Central memory CD8-positive, alpha-beta T cell (primary cell): ENCODE results near the gene BAIAP2.

Experiments
- ATAC-seq: fragments of 150-1000 bp; cut with Tn5 transposase; replicated peaks from 2 replicates; pipeline ENCODE4 v1.10.0; 2022; ENCODE audit warnings: mild to moderate bottlenecking, moderate FRiP score, moderate number of reproducible peaks; ENCODE audit not compliant: poor library complexity, severe bottlenecking; ENCODE audit errors: extremely low read depth
- DNase-seq, 2 donors: peaks; one replicate each; pipeline ENCODE4 v3.0.0; 2021; ENCODE audit warnings: low spot score in 2 of 2
- H3K27ac Mint-ChIP-seq: one replicate; pipeline ENCODE4 v1.8.0; 2022; ENCODE audit warnings: low read depth, mild to moderate bottlenecking, moderate library complexity, mixed read lengths
- H3K27me3 Mint-ChIP-seq: one replicate; pipeline ENCODE4 v1.8.0; 2022; ENCODE audit warnings: mixed read lengths
- H3K36me3 Mint-ChIP-seq: one replicate; pipeline ENCODE4 v1.8.0; 2022; ENCODE audit warnings: mild to moderate bottlenecking, moderate library complexity, mixed read lengths; ENCODE audit not compliant: insufficient read depth
- H3K4me1 Mint-ChIP-seq: one replicate; pipeline ENCODE4 v1.8.0; 2022; ENCODE audit warnings: mixed read lengths
- H3K4me3 Mint-ChIP-seq: one replicate; pipeline ENCODE4 v1.8.0; 2022; ENCODE audit warnings: mild to moderate bottlenecking, moderate library complexity, mixed read lengths
- H3K9me3 Mint-ChIP-seq: one replicate; pipeline ENCODE4 v1.8.0; 2022; ENCODE audit warnings: mixed read lengths

BAIAP2 gene

DNA sequence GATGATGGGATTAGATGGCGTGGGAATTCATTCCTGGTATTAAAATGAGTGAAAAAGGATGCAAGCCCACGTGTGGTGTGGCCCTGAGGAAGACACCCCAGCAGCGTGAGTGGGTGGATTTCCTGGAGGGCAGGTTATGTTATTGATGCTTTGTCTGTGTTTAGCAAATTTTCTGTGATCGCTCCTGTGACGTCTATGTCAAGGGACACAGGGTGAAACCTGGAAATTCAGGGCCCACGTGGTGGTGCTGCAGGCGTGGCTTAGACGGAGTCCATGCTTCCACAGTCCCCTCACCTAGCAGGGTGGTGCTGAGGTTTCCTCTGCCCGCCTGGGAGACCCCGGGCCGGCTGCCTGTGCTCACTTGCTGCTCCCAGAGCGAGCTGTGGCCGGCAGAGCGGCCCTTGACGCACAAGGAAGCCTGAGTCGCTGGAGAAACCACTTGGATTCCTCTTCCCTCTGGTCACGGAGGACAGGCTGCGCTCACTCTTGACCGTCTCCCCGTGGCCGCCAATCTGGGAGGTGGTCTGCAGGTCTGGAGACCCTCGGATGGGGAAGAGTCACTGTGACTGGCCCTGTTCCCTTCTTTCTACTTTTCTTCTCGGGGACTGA, 23.4 kb downstream of the BAIAP2 start:
- H3K27me3 Mint-ChIP-seq, result no peaks in the 10 kb centered on the region
- H3K9me3 Mint-ChIP-seq, result no peaks in the 10 kb centered on the region
- ATAC-seq (no peak), DNase-seq (no peak)
- no peaks in the 10 kb centered on the region for H3K4me1 Mint-ChIP-seq
- no peak overlapping the region for H3K4me3 Mint-ChIP-seq
- no peak overlapping the region for H3K27ac Mint-ChIP-seq
- H3K36me3 Mint-ChIP-seq, result peaks cover 4% of the 10 kb centered on the region

DNA sequence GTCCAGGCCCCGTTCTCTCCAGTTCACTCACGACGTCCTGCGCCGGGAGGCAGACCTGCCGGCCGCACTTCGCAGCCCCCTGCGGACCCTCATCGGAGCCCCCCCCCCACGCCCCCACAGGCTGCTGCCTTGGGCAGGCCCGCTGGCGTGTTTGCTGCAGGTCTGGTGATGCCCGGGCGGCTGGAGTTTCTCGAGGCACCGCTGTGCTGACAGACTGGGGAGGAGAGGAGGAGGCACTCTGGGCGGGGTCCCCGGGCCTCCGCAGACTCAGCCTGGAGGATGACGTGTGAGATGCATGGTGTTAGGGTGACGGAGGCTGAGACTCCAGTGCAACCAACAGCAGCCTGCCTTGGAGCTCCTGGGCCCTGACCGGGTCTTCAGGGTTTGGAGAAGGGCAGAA, 24.1 kb downstream of the BAIAP2 start:
- Mint-ChIP-seq H3K36me3 (peaks cover 4% of the 10 kb centered on the region), H3K27me3 (no peaks in the 10 kb centered on the region), H3K4me1 (no peaks in the 10 kb centered on the region), H3K9me3 (no peaks in the 10 kb centered on the region), H3K27ac (no peak overlapping the region), H3K4me3 (no peak overlapping the region)
- no peak for ATAC-seq
- DNase-seq, result no peak

DNA sequence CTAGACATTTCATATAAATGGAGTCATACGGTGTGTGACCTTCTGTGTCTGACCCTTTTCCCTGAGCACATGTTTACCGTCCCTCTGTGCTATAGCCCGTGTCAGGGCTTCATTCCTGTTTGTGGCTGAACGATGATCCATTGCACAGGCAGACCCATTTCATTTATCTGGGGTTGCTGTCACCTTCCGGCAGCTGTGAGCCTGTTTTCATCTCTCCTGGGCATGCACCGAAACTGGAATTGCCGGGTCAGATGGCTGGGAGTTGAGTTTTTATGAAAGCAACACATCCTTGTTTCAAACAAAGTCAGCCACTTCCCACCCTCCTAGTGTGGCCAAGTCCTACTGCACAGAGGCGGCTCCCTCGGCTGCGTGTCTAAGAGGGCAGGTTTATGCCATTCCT, 25.5 kb downstream of the BAIAP2 start:
- ATAC-seq (no peak), DNase-seq (no peak)
- no peak overlapping the region for H3K4me3 Mint-ChIP-seq
- H3K4me1 Mint-ChIP-seq, result no peaks in the 10 kb centered on the region
- no peaks in the 10 kb centered on the region for H3K9me3 Mint-ChIP-seq
- H3K27ac Mint-ChIP-seq, result no peak overlapping the region
- H3K27me3 Mint-ChIP-seq, result no peaks in the 10 kb centered on the region
- peaks cover 3% of the 10 kb centered on the region for H3K36me3 Mint-ChIP-seq

DNA sequence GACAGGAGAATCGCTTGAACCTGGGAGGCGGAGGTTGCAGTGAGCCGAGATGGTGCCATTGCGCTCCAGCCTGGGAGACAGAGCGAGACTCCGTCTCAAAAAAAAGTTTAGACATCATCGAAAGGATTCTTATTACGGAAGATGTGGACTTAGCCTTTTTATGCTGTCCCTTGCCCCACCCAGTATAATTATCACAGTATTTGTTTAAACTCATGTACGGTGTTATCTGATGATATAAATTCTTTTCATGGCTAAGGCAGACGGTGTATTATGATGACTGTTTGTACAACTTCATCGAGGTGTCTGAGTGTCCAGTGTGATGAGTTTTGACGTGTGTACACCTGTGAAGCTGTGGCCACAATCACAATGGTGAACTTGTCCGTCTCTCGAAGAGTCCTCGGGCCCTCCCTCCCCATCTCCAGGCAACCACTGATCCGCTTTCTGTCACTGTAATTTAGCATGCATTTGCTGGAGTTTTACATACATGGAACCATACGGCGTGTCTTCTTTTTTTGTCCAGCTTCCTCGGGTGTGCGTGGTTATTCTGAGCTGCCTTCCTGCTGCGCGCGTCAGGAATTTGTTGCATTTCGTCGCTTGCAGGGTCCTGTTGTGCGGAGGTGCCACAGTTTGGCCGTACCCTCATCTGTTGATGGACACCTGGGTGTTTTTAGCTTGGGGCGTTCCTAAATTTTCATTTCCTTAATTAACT, 26.2 kb downstream of the BAIAP2 start:
- H3K27me3 Mint-ChIP-seq, result no peaks in the 10 kb centered on the region
- H3K4me3 Mint-ChIP-seq, result no peak overlapping the region

DNA sequence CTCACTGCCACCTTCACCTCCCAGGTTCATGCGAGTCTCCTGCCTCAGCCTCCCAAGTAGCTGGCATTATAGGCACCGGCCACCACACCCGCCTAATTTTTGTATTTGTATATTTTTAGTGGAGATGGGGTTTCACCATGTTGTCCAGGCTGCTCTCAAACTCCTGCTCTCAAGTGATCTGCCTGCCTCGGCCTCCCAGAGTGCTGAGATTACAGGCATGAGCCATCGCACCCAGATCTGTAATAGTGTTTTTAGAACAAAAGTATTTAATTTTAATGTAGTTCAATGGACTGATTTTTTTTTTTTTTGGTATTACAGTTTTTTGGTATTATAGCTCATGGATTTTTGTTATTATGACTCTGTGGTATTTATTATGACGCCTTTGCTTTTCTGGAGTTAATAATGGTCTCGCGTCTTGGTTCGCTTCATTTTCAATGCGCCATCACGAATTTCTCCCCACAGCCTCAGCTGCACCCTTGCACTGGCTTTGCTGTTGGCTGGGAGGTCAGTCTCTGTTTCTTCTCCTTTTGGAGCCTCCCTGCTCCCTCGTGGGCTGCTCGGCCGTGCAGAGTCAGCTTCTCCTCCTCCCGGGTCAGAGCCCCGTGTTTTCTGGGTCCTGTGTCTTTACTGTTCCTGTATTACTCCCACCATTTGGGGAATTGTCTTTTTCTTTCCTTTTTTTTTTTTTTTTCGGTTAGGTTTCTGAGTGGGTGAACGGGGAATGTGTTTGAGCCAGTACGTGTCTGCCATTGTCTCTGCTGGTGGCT, 27.2 kb downstream of the BAIAP2 start:
- ATAC-seq (no peak), DNase-seq (no peak)
- no peaks in the 10 kb centered on the region for H3K4me1 Mint-ChIP-seq
- peaks cover 3% of the 10 kb centered on the region for H3K36me3 Mint-ChIP-seq
- no peaks in the 10 kb centered on the region for H3K27me3 Mint-ChIP-seq
- no peaks in the 10 kb centered on the region for H3K9me3 Mint-ChIP-seq
- no peak overlapping the region for H3K27ac Mint-ChIP-seq
- no peak overlapping the region for H3K4me3 Mint-ChIP-seq

More for the DNA sequence above, 26.2 kb downstream of the BAIAP2 start:
- no peak for ATAC-seq
- Mint-ChIP-seq H3K27ac (no peak overlapping the region), H3K36me3 (peaks cover 3% of the 10 kb centered on the region), H3K4me1 (no peaks in the 10 kb centered on the region), H3K9me3 (no peaks in the 10 kb centered on the region)
- DNase-seq, result no peak

DNA sequence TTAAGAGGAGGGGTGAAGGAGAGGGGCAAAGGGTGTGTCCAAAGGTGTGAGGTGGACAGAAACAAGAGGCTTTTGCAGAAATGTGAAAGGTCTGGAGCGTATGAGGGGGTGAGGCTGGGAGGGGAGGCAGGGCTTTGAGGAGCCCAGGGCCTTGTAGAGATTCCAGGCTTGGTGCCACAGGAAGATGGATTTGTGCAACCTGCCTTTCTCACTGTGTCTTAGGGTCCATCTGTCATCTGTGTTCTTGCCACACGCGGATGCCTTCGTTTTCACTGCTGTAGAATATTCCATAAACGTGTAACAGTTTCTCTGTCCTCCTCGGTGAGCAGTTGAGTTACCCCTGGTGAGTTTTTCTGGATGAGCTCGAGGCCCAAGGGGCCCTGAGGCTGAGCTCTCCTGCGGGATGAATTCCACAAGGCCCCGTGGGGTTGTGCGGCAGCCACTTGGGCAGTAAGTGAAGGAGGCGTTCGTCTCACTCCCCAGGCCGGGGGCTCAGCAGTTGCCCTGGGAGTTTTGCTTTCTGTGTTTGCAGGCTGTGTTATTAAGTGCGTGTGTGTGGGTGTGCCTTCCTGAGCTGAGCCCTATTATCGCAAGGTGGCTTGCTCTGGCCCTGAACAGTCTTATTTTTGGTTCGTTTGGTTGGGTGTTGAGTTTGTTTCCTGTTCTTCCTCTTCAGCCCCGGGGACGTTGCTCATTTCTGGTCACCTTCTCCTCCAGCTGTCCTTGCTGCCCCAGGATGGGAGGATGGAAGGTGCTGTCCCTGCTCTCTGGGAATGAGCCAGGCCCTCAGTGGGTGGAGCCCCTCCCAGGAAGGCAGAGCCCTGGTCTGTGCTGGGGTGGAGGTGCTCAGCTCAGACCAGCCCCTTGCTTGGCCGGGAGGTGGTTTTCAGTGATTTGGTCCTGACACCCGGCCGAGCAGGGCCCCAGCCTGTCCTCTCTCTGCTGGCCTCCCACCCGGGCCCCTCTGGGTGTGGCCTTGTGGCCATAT, 28.4 kb downstream of the BAIAP2 start:
- no peak for ATAC-seq
- Mint-ChIP-seq H3K9me3 (no peaks in the 10 kb centered on the region), H3K4me1 (no peaks in the 10 kb centered on the region), H3K27ac (no peak overlapping the region), H3K27me3 (no peaks in the 10 kb centered on the region), H3K4me3 (no peak overlapping the region), H3K36me3 (peaks cover 2% of the 10 kb centered on the region)
- no peak for DNase-seq

DNA sequence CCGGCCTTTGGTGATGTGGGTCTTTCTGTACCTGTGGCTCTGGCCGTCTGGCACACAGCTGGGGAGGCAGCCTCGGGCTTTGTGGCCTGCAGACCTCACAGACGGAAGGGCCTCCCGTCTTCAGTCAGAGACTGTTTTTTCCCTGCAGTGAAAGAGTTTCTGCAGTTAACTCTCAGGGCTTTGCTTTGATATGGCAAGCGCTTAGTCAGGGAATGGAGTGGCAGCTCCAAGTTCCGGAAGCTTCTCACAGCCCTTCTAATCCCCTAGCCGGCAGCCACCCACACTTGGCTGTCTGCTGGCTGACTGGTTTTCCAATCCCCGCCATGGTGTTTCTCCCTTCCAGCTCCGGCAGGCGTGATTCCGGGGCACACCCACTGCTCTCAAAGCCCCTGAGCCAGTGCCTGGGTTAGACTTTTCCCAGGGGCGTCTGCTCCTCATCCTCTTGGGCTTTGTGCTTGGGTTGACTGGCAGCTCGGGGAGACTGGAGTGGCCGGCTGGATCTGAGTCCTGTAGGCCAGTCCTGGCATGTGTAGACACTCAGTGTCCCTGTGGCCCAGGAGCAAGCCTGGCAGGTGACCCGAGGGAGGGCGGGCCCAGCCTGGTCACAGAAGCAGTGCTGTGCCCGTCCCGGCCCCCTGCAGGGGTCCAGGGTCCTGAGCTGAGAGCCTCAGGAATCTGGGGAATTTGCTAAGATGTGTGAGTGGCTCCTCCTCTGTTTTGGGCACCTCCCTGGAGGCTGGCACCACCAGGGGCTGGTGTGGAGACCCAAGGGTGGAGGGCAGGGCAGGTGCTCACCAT, 29.9 kb downstream of the BAIAP2 start:
- no peaks in the 10 kb centered on the region for H3K9me3 Mint-ChIP-seq
- no peak overlapping the region for H3K4me3 Mint-ChIP-seq
- H3K36me3 Mint-ChIP-seq, result peaks cover 2% of the 10 kb centered on the region
- no peak overlapping the region for H3K27ac Mint-ChIP-seq
- DNase-seq (no peak), ATAC-seq (no peak)
- no peaks in the 10 kb centered on the region for H3K4me1 Mint-ChIP-seq
- H3K27me3 Mint-ChIP-seq, result no peaks in the 10 kb centered on the region

DNA sequence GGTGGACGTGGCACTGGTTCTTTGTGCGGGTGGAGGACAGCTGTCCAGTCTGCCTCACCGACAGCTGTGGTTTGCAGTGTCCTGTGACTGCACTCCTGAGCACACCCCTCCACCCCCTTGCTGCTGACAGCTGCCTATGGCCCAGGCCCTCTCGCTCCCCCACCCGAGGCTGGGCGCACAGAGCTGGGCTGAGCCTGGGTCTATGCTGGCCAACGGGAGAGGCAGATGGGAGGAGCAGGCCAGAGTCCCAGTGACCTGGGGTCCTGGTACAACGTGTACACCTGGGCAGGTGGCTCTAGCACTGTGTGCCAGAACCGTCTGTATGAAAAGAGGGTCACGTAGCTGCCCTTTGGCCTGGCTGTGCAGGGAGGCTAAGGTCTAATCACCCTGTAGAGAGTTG, 30.5 kb downstream of the BAIAP2 start:
- H3K36me3 Mint-ChIP-seq, result peaks cover 2% of the 10 kb centered on the region
- H3K27me3 Mint-ChIP-seq, result no peaks in the 10 kb centered on the region
- ATAC-seq (no peak), DNase-seq (no peak)
- H3K9me3 Mint-ChIP-seq, result no peaks in the 10 kb centered on the region
- H3K4me3 Mint-ChIP-seq, result no peak overlapping the region
- H3K4me1 Mint-ChIP-seq, result no peaks in the 10 kb centered on the region
- H3K27ac Mint-ChIP-seq, result no peak overlapping the region

DNA sequence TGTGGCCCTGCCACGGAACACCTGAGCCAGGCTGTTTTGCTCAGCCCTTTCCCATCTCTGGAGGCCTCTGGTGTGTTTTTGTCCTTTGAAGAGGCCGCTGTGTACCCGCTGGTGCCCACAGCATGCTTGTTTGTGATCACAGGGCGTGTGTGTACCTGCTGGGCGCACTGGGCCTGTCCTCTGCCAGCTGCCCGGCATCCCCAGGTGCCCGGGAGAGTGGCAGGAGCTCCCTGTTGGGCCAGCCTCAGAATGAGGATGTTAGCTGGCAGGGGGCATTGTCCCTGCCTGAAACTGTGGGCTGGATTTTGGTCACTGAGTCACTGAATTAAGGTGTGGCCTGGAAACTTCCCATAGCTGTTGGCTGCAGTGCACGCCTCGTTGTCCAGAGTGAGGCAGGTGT, 31.1 kb downstream of the BAIAP2 start:
- no peaks in the 10 kb centered on the region for H3K9me3 Mint-ChIP-seq
- no peaks in the 10 kb centered on the region for H3K27me3 Mint-ChIP-seq
- H3K27ac Mint-ChIP-seq, result no peak overlapping the region
- ATAC-seq (no peak), DNase-seq (no peak)
- H3K4me3 Mint-ChIP-seq, result no peak overlapping the region
- no peaks in the 10 kb centered on the region for H3K4me1 Mint-ChIP-seq
- peaks cover 2% of the 10 kb centered on the region for H3K36me3 Mint-ChIP-seq

DNA sequence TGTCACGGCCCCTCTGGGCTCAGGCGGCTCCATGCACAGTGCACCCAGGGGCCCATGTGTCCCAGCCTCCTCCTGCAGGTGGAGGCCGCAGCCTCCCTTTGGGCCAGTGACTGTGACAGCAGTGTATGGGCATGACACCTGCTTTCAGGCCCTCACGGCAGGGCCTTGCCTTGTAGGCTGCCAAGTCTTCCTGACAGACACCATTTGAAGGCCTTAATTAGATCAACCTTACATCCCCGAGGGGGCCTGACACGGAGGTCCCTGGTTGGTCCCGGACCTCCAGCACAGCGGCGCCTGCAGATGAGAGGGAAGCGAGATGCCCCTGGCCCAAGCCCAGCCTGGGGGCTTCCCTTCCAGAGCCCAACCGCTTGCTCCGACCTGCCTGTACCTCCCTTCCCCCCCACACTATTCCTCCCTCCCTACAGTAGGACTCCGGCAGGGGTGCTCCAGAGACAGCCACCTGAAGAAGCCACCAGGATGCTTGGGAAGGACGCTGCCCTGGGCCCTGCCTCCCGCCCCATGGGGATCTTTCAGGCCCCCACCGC, 31.9 kb downstream of the BAIAP2 start:
- H3K4me3 Mint-ChIP-seq, result no peak overlapping the region
- DNase-seq (no peak), ATAC-seq (no peak)
- H3K27me3 Mint-ChIP-seq, result no peaks in the 10 kb centered on the region
- H3K9me3 Mint-ChIP-seq, result no peaks in the 10 kb centered on the region
- no peaks in the 10 kb centered on the region for H3K36me3 Mint-ChIP-seq
- H3K27ac Mint-ChIP-seq, result no peak overlapping the region
- H3K4me1 Mint-ChIP-seq, result no peaks in the 10 kb centered on the region

DNA sequence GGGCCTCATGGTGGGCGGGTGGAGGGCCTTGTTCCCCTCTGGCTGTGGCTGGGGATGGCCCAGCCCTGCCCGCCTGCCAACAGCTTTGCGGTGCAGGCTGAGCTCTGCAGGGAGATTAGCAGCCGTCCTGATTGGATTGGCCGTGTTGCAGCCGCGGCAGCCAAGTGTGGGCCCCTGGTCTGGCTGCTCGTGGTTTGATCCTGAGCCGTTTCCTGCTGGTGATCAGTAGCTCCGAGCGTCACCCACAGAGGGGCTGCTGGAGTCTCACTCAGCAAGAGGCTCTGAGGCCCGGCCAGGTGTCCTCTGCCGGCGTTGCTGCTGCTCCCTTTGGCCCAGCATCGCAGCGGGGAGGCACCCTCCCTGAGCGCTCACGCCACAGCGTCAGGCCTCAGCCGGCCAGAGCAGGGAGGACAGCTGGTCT, 32.5 kb downstream of the BAIAP2 start:
- H3K27me3 Mint-ChIP-seq, result no peaks in the 10 kb centered on the region
- ATAC-seq (no peak), DNase-seq (no peak)
- H3K36me3 Mint-ChIP-seq, result peaks cover 3% of the 10 kb centered on the region
- H3K4me1 Mint-ChIP-seq, result no peaks in the 10 kb centered on the region
- H3K9me3 Mint-ChIP-seq, result no peaks in the 10 kb centered on the region
- H3K4me3 Mint-ChIP-seq, result no peak overlapping the region
- no peak overlapping the region for H3K27ac Mint-ChIP-seq
